HEK293 (cell line): ENCODE measurements around the gene ARNT2.

Experiments
- CTCF ChIA-PET: fragments of 350-600 bp; formaldehyde crosslinking; extraction: SDS; loops from one replicate; lab custom pipeline; 2021; ENCODE audit warnings: antibody characterized with exemption; lab: Yijun Ruan, JAX
- POLR2A ChIA-PET: fragments of 300-600 bp; formaldehyde crosslinking; extraction: SDS; loops from one replicate; lab custom pipeline; 2020; ENCODE audit warnings: antibody characterized with exemption, inconsistent platforms; lab: Yijun Ruan, JAX
- H3K27ac ChIP-seq: fragments of 200-500 bp; sonication (Bioruptor generic); 2 replicates; pipeline ENCODE4 v1.5.1; 2014; ENCODE audit warnings: low read depth, low read length, control low read depth, inconsistent platforms; ENCODE audit errors: extremely low read depth
- H3K36me3 ChIP-seq, 2 experiments: fragments of 200-500 bp in 1 of 2; sonication (Bioruptor generic) in 1 of 2; 1 replicate in 1 of 2; 2 replicates in 1 of 2; pipeline ENCODE4 v1.5.1; 2014 to 2017; ENCODE audit warnings: inconsistent platforms in 2 of 2, low read length in 2 of 2; ENCODE audit not compliant: control insufficient read depth in 2 of 2, insufficient read depth in 1 of 2
- H3K4me1 ChIP-seq: fragments of 200-500 bp; sonication (Bioruptor generic); 2 replicates; pipeline ENCODE4 v1.5.1; 2014; ENCODE audit warnings: mild to moderate bottlenecking, low read length, inconsistent platforms; ENCODE audit not compliant: control insufficient read depth, insufficient read depth
- H3K4me3 ChIP-seq: 2 replicates; pipeline ENCODE4 v1.5.1; 2011; ENCODE audit warnings: low read depth, mild to moderate bottlenecking, control low read depth, low read length, moderate library complexity
- H3K9me3 ChIP-seq: fragments of 200-500 bp; sonication (Bioruptor generic); 2 replicates; pipeline ENCODE4 v1.5.1; 2014; ENCODE audit warnings: low read depth, low read length, inconsistent platforms; ENCODE audit not compliant: control insufficient read depth, insufficient read depth
- EGR2 ChIP-seq: fragments of 450-650 bp; formaldehyde crosslinking; IDR thresholded peaks from 2 replicates; pipeline ENCODE4 v1.5.1; 2016; ENCODE audit warnings: low read depth, missing biosample characterization, missing genetic modification characterization
- TCF7L2 ChIP-seq: IDR thresholded peaks from 2 replicates; pipeline ENCODE4 v1.6.1; 2011; ENCODE audit warnings: low read depth, mild to moderate bottlenecking, inconsistent platforms, low read length, moderate library complexity, borderline replicate concordance
- ZBTB17 ChIP-seq: fragments of 450-650 bp; formaldehyde crosslinking; IDR thresholded peaks from 2 replicates; pipeline ENCODE4 v1.5.1; 2016; ENCODE audit warnings: missing biosample characterization, missing genetic modification characterization
- ZFHX2 ChIP-seq: fragments of 450-650 bp; formaldehyde crosslinking; conservative IDR thresholded peaks from 2 replicates; pipeline ENCODE4 v1.5.1; 2016; ENCODE audit warnings: missing biosample characterization, missing genetic modification characterization
- ZFP3 ChIP-seq: fragments of 450-650 bp; formaldehyde crosslinking; IDR thresholded peaks from 2 replicates; pipeline ENCODE4 v1.5.1; 2016; ENCODE audit warnings: low read depth, missing biosample characterization, missing genetic modification characterization
- ZFP41 ChIP-seq: fragments of 450-650 bp; formaldehyde crosslinking; IDR thresholded peaks from 2 replicates; pipeline ENCODE4 v1.5.1; 2016; ENCODE audit warnings: missing biosample characterization, missing genetic modification characterization, borderline replicate concordance
- ZNF350 ChIP-seq: fragments of 450-650 bp; formaldehyde crosslinking; IDR thresholded peaks from 2 replicates; pipeline ENCODE4 v1.5.0; 2017; ENCODE audit warnings: missing biosample characterization, mild to moderate bottlenecking, missing genetic modification characterization
- ZNF529 ChIP-seq: fragments of 450-650 bp; formaldehyde crosslinking; IDR thresholded peaks from 2 replicates; pipeline ENCODE4 v1.5.1; 2017; ENCODE audit warnings: missing genetic modification characterization, missing biosample characterization; ENCODE audit not compliant: insufficient replicate concordance
- ZNF621 ChIP-seq: fragments of 450-650 bp; formaldehyde crosslinking; IDR thresholded peaks from 2 replicates; pipeline ENCODE4 v1.5.1; 2017; ENCODE audit warnings: missing biosample characterization, missing genetic modification characterization
- ZNF629 ChIP-seq: fragments of 450-650 bp; formaldehyde crosslinking; IDR thresholded peaks from 2 replicates; pipeline ENCODE4 v1.5.1; 2017; ENCODE audit warnings: missing biosample characterization, missing genetic modification characterization
- ZNF670 ChIP-seq: fragments of 450-650 bp; formaldehyde crosslinking; IDR thresholded peaks from 2 replicates; pipeline ENCODE4 v1.5.1; 2016; ENCODE audit warnings: missing biosample characterization, missing genetic modification characterization, low read depth
- ZSCAN23 ChIP-seq: fragments of 450-650 bp; formaldehyde crosslinking; IDR thresholded peaks from 2 replicates; pipeline ENCODE4 v1.5.1; 2016; ENCODE audit warnings: missing biosample characterization, missing genetic modification characterization
- TF ChIP-seq, protein P1 (sequence below): fragments of 450-650 bp; IDR thresholded peaks from 2 replicates; pipeline ENCODE4 v1.5.1; 2018; ENCODE audit warnings: missing biosample characterization, missing genetic modification characterization
- TF ChIP-seq, protein P2 (sequence below): fragments of 450-650 bp; formaldehyde crosslinking; IDR thresholded peaks from 2 replicates; pipeline ENCODE4 v1.5.1; 2017; ENCODE audit warnings: missing biosample characterization, mild to moderate bottlenecking, missing genetic modification characterization, moderate library complexity
- TF ChIP-seq, protein P3 (sequence below): fragments of 450-650 bp; formaldehyde crosslinking; IDR thresholded peaks from 2 replicates; pipeline ENCODE4 v1.5.1; 2016; ENCODE audit warnings: missing biosample characterization, missing genetic modification characterization

Gene ARNT2

DNA sequence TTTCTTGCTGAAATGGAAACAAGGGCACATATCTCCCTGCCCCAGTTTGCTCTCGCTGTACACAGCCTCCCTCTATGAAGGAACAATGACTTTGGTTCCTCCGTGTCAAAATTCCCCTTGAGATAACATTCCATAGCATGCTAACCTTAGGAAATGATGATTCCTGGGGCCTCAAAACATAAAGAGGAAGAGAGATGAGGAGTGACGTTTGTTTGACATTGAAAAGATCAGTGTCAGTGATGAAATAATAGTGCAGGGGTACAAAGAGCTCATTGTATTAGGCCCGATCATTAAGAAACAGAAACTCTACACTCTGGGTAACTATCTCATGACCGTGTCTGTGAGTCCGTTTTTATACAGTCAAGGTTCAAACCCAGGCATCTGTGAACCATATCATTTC, 55.2 kb downstream of the ARNT2 start (continued):
- TF ChIP-seq, protein P1, sequence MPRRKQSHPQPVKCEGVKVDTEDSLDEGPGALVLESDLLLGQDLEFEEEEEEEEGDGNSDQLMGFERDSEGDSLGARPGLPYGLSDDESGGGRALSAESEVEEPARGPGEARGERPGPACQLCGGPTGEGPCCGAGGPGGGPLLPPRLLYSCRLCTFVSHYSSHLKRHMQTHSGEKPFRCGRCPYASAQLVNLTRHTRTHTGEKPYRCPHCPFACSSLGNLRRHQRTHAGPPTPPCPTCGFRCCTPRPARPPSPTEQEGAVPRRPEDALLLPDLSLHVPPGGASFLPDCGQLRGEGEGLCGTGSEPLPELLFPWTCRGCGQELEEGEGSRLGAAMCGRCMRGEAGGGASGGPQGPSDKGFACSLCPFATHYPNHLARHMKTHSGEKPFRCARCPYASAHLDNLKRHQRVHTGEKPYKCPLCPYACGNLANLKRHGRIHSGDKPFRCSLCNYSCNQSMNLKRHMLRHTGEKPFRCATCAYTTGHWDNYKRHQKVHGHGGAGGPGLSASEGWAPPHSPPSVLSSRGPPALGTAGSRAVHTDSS (tag by site-specific recombination): no peak
- TF ChIP-seq ZSCAN23 (tag by site-specific recombination) (no peak), ZFP41 (tag by site-specific recombination) (no peak)

DNA sequence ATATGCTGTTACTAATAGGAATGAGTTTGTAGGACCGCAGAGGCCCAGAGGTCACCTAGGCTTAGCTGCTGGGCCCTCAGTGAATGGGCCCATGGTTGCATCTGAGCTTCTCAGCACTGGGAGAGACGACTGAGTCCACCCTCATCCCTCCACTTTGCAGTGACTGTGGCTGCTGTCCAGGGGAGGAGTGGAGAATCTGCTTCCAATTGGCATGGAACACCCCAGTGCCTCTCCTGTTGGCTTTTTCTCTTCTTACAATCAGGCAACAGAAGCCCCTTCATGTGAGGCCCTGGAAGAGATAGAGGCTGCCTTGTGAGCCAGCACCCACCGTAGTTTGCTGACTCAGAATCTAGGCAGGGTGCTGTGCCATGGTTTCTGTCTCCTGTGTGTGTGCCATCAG, 55.6 kb downstream of the ARNT2 start:
- no peaks in the 10 kb centered on the region for H3K4me1 ChIP-seq
- ChIA-PET POLR2A (no interaction called here), CTCF (interaction anchor here (0.6 to 1.2 kb wide), 4 partner anchors 33 to 1732 kb away, joined by 3 to 4 read pairs (median 4); partner anchors contain the start of gene CEMIP)
- no peaks in the 10 kb centered on the region for H3K9me3 ChIP-seq
- H3K36me3 ChIP-seq: no peaks in the 10 kb centered on the region
- H3K27ac ChIP-seq: no peak overlapping the region
- H3K4me3 ChIP-seq: no peak overlapping the region
- TF ChIP-seq ZNF350 (tag by site-specific recombination) (no peak), ZBTB17 (tag by site-specific recombination) (no peak), ZNF621 (tag by site-specific recombination) (no peak), ZNF629 (tag by site-specific recombination) (no peak), ZNF529 (tag by site-specific recombination) (no peak)
- TF ChIP-seq, protein P2, sequence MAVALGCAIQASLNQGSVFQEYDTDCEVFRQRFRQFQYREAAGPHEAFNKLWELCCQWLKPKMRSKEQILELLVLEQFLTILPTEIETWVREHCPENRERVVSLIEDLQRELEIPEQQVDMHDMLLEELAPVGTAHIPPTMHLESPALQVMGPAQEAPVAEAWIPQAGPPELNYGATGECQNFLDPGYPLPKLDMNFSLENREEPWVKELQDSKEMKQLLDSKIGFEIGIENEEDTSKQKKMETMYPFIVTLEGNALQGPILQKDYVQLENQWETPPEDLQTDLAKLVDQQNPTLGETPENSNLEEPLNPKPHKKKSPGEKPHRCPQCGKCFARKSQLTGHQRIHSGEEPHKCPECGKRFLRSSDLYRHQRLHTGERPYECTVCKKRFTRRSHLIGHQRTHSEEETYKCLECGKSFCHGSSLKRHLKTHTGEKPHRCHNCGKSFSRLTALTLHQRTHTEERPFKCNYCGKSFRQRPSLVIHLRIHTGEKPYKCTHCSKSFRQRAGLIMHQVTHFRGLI: no peak

DNA sequence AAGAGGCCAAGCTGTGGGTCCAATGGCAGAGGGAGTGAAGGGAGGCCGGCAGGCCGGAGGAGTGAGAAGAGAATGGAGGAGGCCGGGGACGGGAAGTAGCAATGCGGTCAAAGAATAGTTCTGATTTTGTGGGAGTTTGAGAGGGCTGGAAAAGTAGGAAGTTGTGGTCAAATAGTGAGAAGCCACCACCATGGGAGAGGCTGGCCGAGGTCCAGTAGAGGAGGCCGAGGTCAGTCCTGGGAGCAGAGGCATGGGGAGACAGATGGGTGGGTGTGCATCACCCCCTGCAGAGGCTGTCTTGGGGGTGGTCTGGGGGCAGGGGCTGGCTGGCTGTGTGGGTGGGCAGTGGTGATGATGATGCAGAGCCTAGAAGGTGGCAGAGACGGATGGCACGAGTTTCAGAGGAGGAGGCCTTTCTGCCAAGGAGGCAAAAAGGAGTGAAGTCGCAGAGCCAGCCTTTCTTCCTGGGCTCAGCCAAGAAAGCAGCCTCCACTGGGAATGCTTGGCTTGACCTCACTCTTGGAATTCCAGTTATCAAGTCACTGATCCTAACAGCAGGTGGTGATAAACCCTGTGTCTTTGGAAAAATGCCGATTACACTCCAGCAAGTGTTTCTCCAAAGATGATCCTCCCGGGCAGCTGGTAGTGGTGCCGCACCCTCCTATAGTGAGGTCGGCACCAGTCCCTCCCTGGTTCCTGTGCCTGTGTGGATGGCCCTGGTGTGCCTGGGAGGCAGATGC, 57.3 kb downstream of the ARNT2 start:
- POLR2A ChIA-PET: no interaction called here
- Histone ChIP-seq H3K36me3 (no peaks in the 10 kb centered on the region), H3K9me3 (no peaks in the 10 kb centered on the region), H3K4me3 (no peak overlapping the region), H3K4me1 (no peaks in the 10 kb centered on the region), H3K27ac (no peak overlapping the region)
- CTCF ChIA-PET: no interaction called here
- TF ChIP-seq ZFHX2 (tag by site-specific recombination): peak; percentile 74
- no peak for TF ChIP-seq ZNF670 (tag by site-specific recombination)
- TF ChIP-seq EGR2 (tag by site-specific recombination): peak; percentile 89
- TF ChIP-seq, protein P3, sequence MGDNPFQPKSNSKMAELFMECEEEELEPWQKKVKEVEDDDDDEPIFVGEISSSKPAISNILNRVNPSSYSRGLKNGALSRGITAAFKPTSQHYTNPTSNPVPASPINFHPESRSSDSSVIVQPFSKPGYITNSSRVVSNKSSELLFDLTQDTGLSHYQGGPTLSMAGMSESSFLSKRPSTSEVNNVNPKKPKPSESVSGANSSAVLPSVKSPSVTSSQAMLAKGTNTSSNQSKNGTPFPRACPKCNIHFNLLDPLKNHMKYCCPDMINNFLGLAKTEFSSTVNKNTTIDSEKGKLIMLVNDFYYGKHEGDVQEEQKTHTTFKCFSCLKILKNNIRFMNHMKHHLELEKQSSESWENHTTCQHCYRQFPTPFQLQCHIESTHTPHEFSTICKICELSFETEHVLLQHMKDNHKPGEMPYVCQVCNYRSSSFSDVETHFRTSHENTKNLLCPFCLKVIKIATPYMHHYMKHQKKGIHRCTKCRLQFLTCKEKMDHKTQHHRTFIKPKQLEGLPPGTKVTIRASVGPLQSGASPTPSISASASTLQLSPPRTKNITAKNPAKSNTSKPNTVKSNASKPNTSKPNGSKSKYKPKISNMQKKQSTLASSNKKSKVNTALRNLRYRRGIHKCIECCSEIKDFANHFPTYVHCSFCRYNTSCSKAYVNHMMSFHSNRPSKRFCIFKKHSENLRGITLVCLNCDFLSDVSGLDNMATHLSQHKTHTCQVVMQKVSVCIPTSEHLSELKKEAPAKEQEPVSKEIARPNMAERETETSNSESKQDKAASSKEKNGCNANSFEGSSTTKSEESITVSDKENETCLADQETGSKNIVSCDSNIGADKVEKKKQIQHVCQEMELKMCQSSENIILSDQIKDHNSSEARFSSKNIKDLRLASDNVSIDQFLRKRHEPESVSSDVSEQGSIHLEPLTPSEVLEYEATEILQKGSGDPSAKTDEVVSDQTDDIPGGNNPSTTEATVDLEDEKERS (tag by site-specific recombination): no peak
- TF ChIP-seq ZFP3 (tag by site-specific recombination): no peak
- TF ChIP-seq TCF7L2: no peak
